Esophagus muscularis mucosa (tissue), 4 donors: ENCODE data around the gene MAL. TPM values are rescaled to one million over a fixed set of nuclear protein-coding genes. Genes with fewer than 3 reads are reported as not detected.
"Not testable (repeated sequence)": the region's sequence is repeated elsewhere in the genome, so short reads cannot be mapped to it uniquely, and the experiment has no call there.

Experiments used
- DNase-seq: peaks from one replicate; pipeline ENCODE4 v3.0.0-alpha.2; 2017; ENCODE audit errors: extremely low spot score
- H3K27ac ChIP-seq, 4 donors: fragments of 200-600 bp; sonication (generic); replicated peaks in 1 of 4; 1 replicate in 3 of 4; 2 replicates in 1 of 4; pipeline ENCODE4 v1.5.1; 2016 to 2019; ENCODE audit warnings: mild to moderate bottlenecking in 1 of 4
- H3K27me3 ChIP-seq, 4 donors: fragments of 200-600 bp; sonication (generic); one replicate each; pipeline versions ENCODE4 v1.5.1 to v1.6.0; 2016 to 2019
- H3K36me3 ChIP-seq, 4 donors: fragments of 200-600 bp; sonication (generic); one replicate each; pipeline ENCODE4 v1.5.1; 2016 to 2019
- H3K4me1 ChIP-seq, 4 donors: fragments of 200-600 bp; sonication (generic); one replicate each; pipeline ENCODE4 v1.5.1; 2016 to 2019
- H3K4me3 ChIP-seq, 4 donors: fragments of 200-600 bp; sonication (generic); 1 replicate in 2 of 4; 2 replicates in 2 of 4; pipeline ENCODE4 v1.5.1; 2016 to 2019; ENCODE audit warnings: mild to moderate bottlenecking in 4 of 4, moderate library complexity in 1 of 4
- H3K9me3 ChIP-seq, 4 donors: fragments of 200-600 bp; sonication (generic); 1 replicate in 3 of 4; 2 replicates in 1 of 4; pipeline ENCODE4 v1.5.1; 2016 to 2019
- CTCF ChIP-seq, 3 experiments: fragments of 200-600 bp in 2 of 3; fragments of 450-650 bp in 1 of 3; sonication (generic) in 2 of 3; IDR thresholded peaks; one replicate each; pipeline ENCODE4 v1.5.1; 2017 to 2019; ENCODE audit warnings: antibody characterized with exemption in 3 of 3, mild to moderate bottlenecking in 2 of 3, moderate library complexity in 1 of 3
- EP300 ChIP-seq: sonication (generic); formaldehyde crosslinking; IDR thresholded peaks from one replicate; pipeline ENCODE4 v1.6.1; 2017; ENCODE audit warnings: antibody characterized with exemption
- POLR2A ChIP-seq: fragments of 450-650 bp; IDR thresholded peaks from one replicate; pipeline ENCODE4 v1.6.1; 2017; ENCODE audit warnings: antibody characterized with exemption, moderate library complexity, mild to moderate bottlenecking, low read depth
- POLR2AphosphoS5 ChIP-seq, 2 donors: sonication (generic); formaldehyde crosslinking; IDR thresholded peaks; one replicate each; pipeline ENCODE4 v1.6.1; 2017; ENCODE audit warnings: antibody characterized with exemption in 2 of 2
- WGBS: methylation state at CpG from one replicate; pipeline ENCODE4 v1.1.5; 2018; 5-methylcytosine and 5-hydroxymethylcytosine counted together
- intact Hi-C: fragments of 100-400 bp; cut with DNase I; formaldehyde crosslinking; loops from one replicate; pipeline ENCODE4 v1.15.1; 2023
- small RNA-seq, 3 donors: library from RNA; depleted of rRNA; stranded (forward); fragments of <200 nt; gene quantifications; one replicate each; pipeline ENCODE3, GENCODE V24; 2016
- total RNA-seq, 4 donors: library from RNA; depleted of rRNA; stranded (reverse); fragments of >200 nt; gene quantifications; one replicate each; pipeline versions ENCODE4 v1.1.0 to v1.2.1, GENCODE V29; 2016

The MAL gene
- total RNA-seq, 4 donors from 2014 or later, result 23.3 to 46.2 (median 36.6) TPM

GRCh38 chr2:95087379-95087778, 61.9 kb downstream of the MAL start:
- Histone ChIP-seq H3K27me3 (no peaks in the 10 kb centered on the region), H3K36me3 (peaks cover 53 to 75% (median 72%) of the 10 kb centered on the region in 4 donors), H3K4me3 (no peak overlapping the region), H3K4me1 (no peaks in the 10 kb centered on the region), H3K9me3 (no peaks in the 10 kb centered on the region), H3K27ac (no peak overlapping the region)
- 88% methylated on average over 5 of the region's 5 CpGs for WGBS
- intact Hi-C loops, result no loop called here
- no peak for TF ChIP-seq CTCF (IDR thresholded peaks at IDR 0.05)
- no peak for TF ChIP-seq EP300
- no peak for TF ChIP-seq POLR2A
- TF ChIP-seq POLR2AphosphoS5 (IDR thresholded peaks at IDR 0.05), result no peak
- DNase-seq, result no peak

DNA sequence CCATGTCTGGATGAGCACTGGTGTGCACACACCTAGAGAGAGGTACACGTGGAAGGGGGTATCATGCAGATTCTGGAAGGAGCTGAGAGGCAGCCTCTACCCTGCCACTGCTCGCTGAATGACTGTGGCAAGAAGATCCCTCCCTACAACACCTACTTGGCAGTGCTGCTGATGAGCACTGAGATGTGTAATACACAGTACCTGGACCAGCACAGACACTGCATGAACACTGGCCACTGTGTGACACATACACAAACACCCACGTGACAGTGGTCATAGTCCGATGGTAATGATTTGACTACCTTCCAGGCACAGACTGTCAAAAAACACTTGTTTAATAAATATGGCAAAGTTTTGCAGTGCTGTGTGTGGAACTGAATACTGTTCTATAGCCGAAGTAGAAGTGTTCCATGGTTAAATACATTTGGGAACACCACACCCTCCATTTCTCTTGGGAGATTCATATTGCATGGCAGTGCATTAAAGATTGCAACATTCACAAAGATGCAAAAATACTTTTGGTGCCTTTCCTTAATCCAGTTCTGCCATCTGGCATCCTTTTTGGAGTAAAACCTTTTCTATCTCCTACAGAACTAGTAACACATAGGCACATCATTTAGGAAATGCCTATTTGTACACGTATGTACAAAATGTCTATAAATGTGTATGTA, 66.5 kb downstream of the MAL start:
- WGBS, result 92% methylated on average over 6 of the region's 6 CpGs
- Histone ChIP-seq H3K4me1 (no peaks in the 10 kb centered on the region), H3K36me3 (peaks cover 46 to 87% (median 67%) of the 10 kb centered on the region in 4 donors), H3K27ac (no peak overlapping the region), H3K4me3 (no peak overlapping the region), H3K9me3 (no peaks in the 10 kb centered on the region), H3K27me3 (no peaks in the 10 kb centered on the region)
- intact Hi-C loops, result no loop called here
- no peak for DNase-seq
- TF ChIP-seq POLR2AphosphoS5 (IDR thresholded peaks at IDR 0.05) (no peak), CTCF (IDR thresholded peaks at IDR 0.05) (no peak), EP300 (no peak), POLR2A (no peak)

GRCh38 chr2:95098273-95098672, 72.8 kb downstream of the MAL start:
- WGBS, result 100% methylated on average over 5 of the region's 5 CpGs
- peaks cover 38 to 85% (median 62%) of the 10 kb centered on the region in 4 donors for H3K36me3 ChIP-seq
- intact Hi-C loops, H3K4me3 ChIP-seq, H3K27me3 ChIP-seq, H3K4me1 ChIP-seq, H3K9me3 ChIP-seq, DNase-seq, H3K27ac ChIP-seq: not testable (repeated sequence)

DNA sequence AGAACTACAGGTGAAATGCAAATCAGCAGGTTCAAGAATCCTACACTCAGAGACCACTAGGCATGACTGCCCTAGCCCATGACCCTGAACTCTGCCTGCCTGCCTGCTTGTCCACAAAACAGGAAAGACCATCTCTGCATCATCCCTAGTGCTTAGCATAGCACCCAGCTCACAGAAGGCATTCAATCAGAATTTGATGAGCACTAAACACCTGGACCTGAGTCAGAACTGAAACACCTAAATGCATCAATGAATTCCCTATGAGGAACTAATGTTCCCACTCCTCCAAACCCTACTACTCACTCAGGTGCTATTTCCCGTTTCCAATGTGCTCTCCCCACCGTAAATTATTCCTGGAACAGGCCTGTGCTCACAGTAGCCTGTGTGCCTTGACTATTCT, 74.4 kb downstream of the MAL start:
- H3K36me3 ChIP-seq, result peaks cover 52 to 85% (median 71%) of the 10 kb centered on the region in 4 donors
- H3K4me1 ChIP-seq, result no peaks in the 10 kb centered on the region
- intact Hi-C loops, result no loop called here
- TF ChIP-seq POLR2A (no peak), CTCF (IDR thresholded peaks at IDR 0.05) (no peak)
- no peaks in the 10 kb centered on the region for H3K27me3 ChIP-seq
- WGBS, result 93% methylated on average over 2 of the region's 2 CpGs
- no peak overlapping the region for H3K27ac ChIP-seq
- no peak for DNase-seq
- H3K9me3 ChIP-seq, result no peaks in the 10 kb centered on the region
- no peak overlapping the region for H3K4me3 ChIP-seq

Small RNA genes within 50 kb of the gene (small RNA-seq; reads per million reads assigned to genes)
- gene RN7SL575P, result 0 to 0.19 (median 0) reads per million in 3 donors

Other genes starting within 250 kb of the MAL start
- under 1 TPM in 1 of 4 donors, not detected in 3; 0.19 TPM for gene TEKT4, start 154.3 kb upstream of the MAL start, total RNA-seq
- 10 to 100 TPM; 31.1 to 46.6 (median 39.8) TPM for gene MRPS5, start 96.1 kb downstream of the MAL start, total RNA-seq
- gene ZNF514, start 134.1 kb downstream of the MAL start, total RNA-seq, result 10 to 100 TPM; 12.1 to 14.5 (median 13.2) TPM
- 1 to 10 TPM; 3.5 to 6.9 (median 6.5) TPM for gene ZNF2, start 140.1 kb downstream of the MAL start, total RNA-seq
- 10 to 100 TPM in 1 of 4 donors, 1 to 10 TPM in 3; 3.5 to 12.0 (median 7.6) TPM for gene ZNF892, start 181.8 kb downstream of the MAL start, total RNA-seq
- 1 to 10 TPM in 3 of 4 donors, under 1 TPM in 1; 0.50 to 3.2 (median 2.1) TPM for gene PROM2, start 248.7 kb downstream of the MAL start, total RNA-seq